HFFc6 (cell line): Measurements from ENCODE around the gene AMIGO2. TPM values are rescaled to one million over a fixed set of nuclear protein-coding genes. Genes with fewer than 3 reads are reported as not detected.
"Not testable (repeated sequence)": the region's sequence is repeated elsewhere in the genome, so short reads cannot be mapped to it uniquely, and the experiment has no call there.

Experiments
- DNase-seq: peaks from one replicate; pipeline ENCODE4 v3.0.0-alpha.2; 2018
- H3K27ac Mint-ChIP-seq: 2 replicates; pipeline ENCODE4 v1.8.0; 2020; ENCODE audit warnings: mild to moderate bottlenecking, mixed read lengths
- H3K27me3 Mint-ChIP-seq: 2 replicates; pipeline ENCODE4 v1.8.0; 2021; ENCODE audit warnings: mild to moderate bottlenecking, moderate library complexity, mixed read lengths; ENCODE audit not compliant: insufficient read depth
- H3K36me3 Mint-ChIP-seq: 2 replicates; pipeline ENCODE4 v1.8.0; 2021; ENCODE audit warnings: low read depth, mixed read lengths
- H3K4me1 Mint-ChIP-seq: 2 replicates; pipeline ENCODE4 v1.8.0; 2020; ENCODE audit warnings: low read depth, mixed read lengths
- H3K4me3 Mint-ChIP-seq: 2 replicates; pipeline ENCODE4 v1.8.0; 2020; ENCODE audit warnings: mild to moderate bottlenecking, moderate library complexity, mixed read lengths
- H3K9me3 Mint-ChIP-seq: 2 replicates; pipeline ENCODE4 v1.8.0; 2020; ENCODE audit warnings: mild to moderate bottlenecking, mixed read lengths
- total RNA-seq, 6 experiments: library from RNA; stranded (reverse); fragmentation: NEBNext Ultra II Directional; extraction: Animal tissue kit (Norgen Biotek cat#: 25700); gene quantifications; 2 replicates in 1 of 6; 3 replicates in 5 of 6; pipeline ENCODE4 v1.2.3, GENCODE V29; 2021
- TF ChIP-seq, protein P1 (sequence below): fragments of 200-600 bp; sonication (generic); IDR thresholded peaks from 2 replicates; pipeline ENCODE4 v1.5.0; 2021; ENCODE audit warnings: antibody characterized with exemption, mild to moderate bottlenecking

The AMIGO2 gene
- total RNA-seq, 6 experiments from 2014 or later: 46.6 to 82.4 (median 60.7) TPM

DNA sequence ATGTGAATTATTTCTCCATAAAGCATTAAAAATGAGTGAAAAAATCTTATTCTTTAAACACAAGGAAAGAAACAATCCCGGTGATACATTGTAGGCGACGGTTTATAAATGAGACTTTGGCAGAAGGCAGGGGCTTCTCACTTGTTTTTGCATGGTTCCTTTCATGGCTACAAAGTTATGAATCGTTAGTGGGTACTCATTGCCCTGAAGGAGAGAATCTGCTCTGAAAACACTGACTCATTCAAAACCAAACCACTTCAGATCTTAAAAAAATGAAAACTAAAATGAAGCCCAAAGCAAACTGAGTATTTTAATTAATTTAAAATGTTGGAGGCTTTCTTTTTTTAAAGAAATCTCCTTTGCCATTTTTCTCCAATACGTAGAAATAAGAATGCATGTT is 41.4 kb upstream of the AMIGO2 start:
- H3K27ac Mint-ChIP-seq: peak overlapping the region; percentile 81

GRCh38 chr12:47120736-47121135 is 41.0 kb upstream of the AMIGO2 start:
- peaks cover 14% of the 10 kb centered on the region for H3K9me3 Mint-ChIP-seq
- TF ChIP-seq, protein P1, sequence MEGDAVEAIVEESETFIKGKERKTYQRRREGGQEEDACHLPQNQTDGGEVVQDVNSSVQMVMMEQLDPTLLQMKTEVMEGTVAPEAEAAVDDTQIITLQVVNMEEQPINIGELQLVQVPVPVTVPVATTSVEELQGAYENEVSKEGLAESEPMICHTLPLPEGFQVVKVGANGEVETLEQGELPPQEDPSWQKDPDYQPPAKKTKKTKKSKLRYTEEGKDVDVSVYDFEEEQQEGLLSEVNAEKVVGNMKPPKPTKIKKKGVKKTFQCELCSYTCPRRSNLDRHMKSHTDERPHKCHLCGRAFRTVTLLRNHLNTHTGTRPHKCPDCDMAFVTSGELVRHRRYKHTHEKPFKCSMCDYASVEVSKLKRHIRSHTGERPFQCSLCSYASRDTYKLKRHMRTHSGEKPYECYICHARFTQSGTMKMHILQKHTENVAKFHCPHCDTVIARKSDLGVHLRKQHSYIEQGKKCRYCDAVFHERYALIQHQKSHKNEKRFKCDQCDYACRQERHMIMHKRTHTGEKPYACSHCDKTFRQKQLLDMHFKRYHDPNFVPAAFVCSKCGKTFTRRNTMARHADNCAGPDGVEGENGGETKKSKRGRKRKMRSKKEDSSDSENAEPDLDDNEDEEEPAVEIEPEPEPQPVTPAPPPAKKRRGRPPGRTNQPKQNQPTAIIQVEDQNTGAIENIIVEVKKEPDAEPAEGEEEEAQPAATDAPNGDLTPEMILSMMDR: no peak
- H3K27me3 Mint-ChIP-seq: no peaks in the 10 kb centered on the region
- H3K4me1 Mint-ChIP-seq: peaks cover 52% of the 10 kb centered on the region
- peak overlapping the region; percentile 81 for H3K27ac Mint-ChIP-seq
- no peak for DNase-seq
- peaks cover 34% of the 10 kb centered on the region for H3K36me3 Mint-ChIP-seq
- H3K4me3 Mint-ChIP-seq: peak overlapping the region; percentile 44

More for the DNA sequence above, 41.4 kb upstream of the AMIGO2 start:
- H3K4me1 Mint-ChIP-seq: peaks cover 52% of the 10 kb centered on the region
- peaks cover 34% of the 10 kb centered on the region for H3K36me3 Mint-ChIP-seq
- peak; percentile 68 for DNase-seq
- TF ChIP-seq, protein P1: no peak
- H3K4me3 Mint-ChIP-seq: peak overlapping the region; percentile 44
- no peaks in the 10 kb centered on the region for H3K27me3 Mint-ChIP-seq
- H3K9me3 Mint-ChIP-seq: peaks cover 14% of the 10 kb centered on the region

- H3K27ac Mint-ChIP-seq, H3K4me3 Mint-ChIP-seq, H3K9me3 Mint-ChIP-seq, DNase-seq, H3K27me3 Mint-ChIP-seq: not testable (repeated sequence)
- Mint-ChIP-seq H3K4me1 (peaks cover 33% of the 10 kb centered on the region), H3K36me3 (peaks cover 14% of the 10 kb centered on the region)
Measured at GRCh38 chr12:47117305-47117704, 37.5 kb upstream of the AMIGO2 start.

DNA sequence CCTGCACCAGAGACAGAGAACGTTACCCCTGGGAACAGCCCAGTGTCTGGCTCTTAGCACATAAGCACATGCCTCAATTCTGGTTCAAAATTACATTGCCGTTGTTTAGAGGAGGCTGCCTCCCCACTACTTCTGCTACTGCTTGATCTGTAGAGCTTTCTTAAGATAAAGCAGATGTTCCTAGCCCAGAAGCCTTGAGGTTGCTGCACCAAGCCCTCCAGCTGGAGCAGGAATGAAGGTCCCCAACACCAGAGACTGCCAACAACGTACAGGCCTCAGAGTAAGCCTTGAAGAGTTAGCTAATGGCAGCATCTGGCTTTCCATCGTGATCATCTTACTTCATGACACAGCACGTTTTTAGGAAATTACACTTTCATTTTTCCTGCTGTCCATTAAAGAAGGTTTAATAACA is 34.7 kb upstream of the AMIGO2 start:
- no peak for DNase-seq

GRCh38 chr12:47112679-47113078 is 32.9 kb upstream of the AMIGO2 start:
- no peak for DNase-seq
- Mint-ChIP-seq H3K27me3 (peaks cover 2% of the 10 kb centered on the region; the same call in 1 of the 2 replicates), H3K27ac (no peak overlapping the region), H3K36me3 (peaks cover 28% of the 10 kb centered on the region), H3K4me1 (peaks cover 14% of the 10 kb centered on the region), H3K9me3 (no peaks in the 10 kb centered on the region), H3K4me3 (no peak overlapping the region)
- TF ChIP-seq, protein P1: no peak

More for the DNA sequence above, 34.7 kb upstream of the AMIGO2 start:
- H3K4me3 Mint-ChIP-seq: no peak overlapping the region
- H3K27me3 Mint-ChIP-seq: peaks cover 2% of the 10 kb centered on the region; the same call in 1 of the 2 replicates
- H3K9me3 Mint-ChIP-seq: no peaks in the 10 kb centered on the region
- peaks cover 14% of the 10 kb centered on the region for H3K4me1 Mint-ChIP-seq
- H3K36me3 Mint-ChIP-seq: peaks cover 31% of the 10 kb centered on the region
- TF ChIP-seq, protein P1: no peak
- no peak overlapping the region for H3K27ac Mint-ChIP-seq

DNA sequence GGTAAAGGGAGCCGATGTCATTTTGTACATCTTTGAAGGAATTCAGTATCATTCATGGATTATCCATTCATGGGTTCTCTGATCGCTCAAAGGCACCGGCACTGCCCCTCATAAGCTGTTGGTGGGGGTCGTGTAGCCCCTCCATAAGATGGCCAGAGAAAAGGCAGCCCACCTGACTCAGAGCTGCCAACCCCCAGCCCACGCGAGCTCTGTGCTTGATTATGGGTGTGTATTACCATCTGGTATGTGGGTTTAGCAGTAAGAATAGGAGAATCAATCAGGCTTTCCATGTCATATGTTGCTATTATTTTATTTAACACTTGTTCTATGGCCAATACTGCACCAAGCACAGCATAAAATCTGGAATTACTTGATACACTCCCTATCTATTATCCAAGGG is 32.1 kb upstream of the AMIGO2 start:
- H3K36me3 Mint-ChIP-seq: peaks cover 33% of the 10 kb centered on the region
- H3K27me3 Mint-ChIP-seq: peaks cover 2% of the 10 kb centered on the region; the same call in 1 of the 2 replicates
- no peaks in the 10 kb centered on the region for H3K9me3 Mint-ChIP-seq
- H3K27ac Mint-ChIP-seq: no peak overlapping the region
- TF ChIP-seq, protein P1: no peak
- H3K4me3 Mint-ChIP-seq: no peak overlapping the region
- no peak for DNase-seq
- peaks cover 14% of the 10 kb centered on the region for H3K4me1 Mint-ChIP-seq
